Smooth muscle cell (in vitro differentiated cells): Measurements from ENCODE around the gene PPIB. TPM values are rescaled to one million over a fixed set of nuclear protein-coding genes. Genes with fewer than 3 reads are reported as not detected.

Experiments
- DNase-seq: peaks from one replicate; lab custom pipeline; 2025; ENCODE audit not compliant: unreplicated experiment; lab: John Stamatoyannopoulos, UW
- H2AFZ ChIP-seq: fragments of 200-600 bp; sonication (generic); 2 replicates; pipeline ENCODE4 v1.6.0; 2016; ENCODE audit warnings: antibody characterized with exemption, low read depth, mild to moderate bottlenecking
- H3F3A ChIP-seq: fragments of 200-600 bp; sonication (generic); 2 replicates; pipeline ENCODE4 v1.6.0; 2017; ENCODE audit warnings: antibody characterized with exemption, low read depth
- H3K27ac ChIP-seq: fragments of 200-600 bp; sonication (generic); 2 replicates; pipeline ENCODE4 v1.5.1; 2016; ENCODE audit warnings: low read depth, mild to moderate bottlenecking
- H3K27me3 ChIP-seq: fragments of 200-600 bp; sonication (generic); 2 replicates; pipeline ENCODE4 v1.6.1; 2016; ENCODE audit warnings: low read depth, mild to moderate bottlenecking
- H3K36me3 ChIP-seq: fragments of 200-600 bp; sonication (generic); 2 replicates; pipeline ENCODE4 v1.5.1; 2016; ENCODE audit warnings: low read depth
- H3K4me1 ChIP-seq: fragments of 200-600 bp; sonication (generic); 2 replicates; pipeline ENCODE4 v1.5.1; 2016; ENCODE audit warnings: low read depth
- H3K4me2 ChIP-seq: fragments of 200-600 bp; sonication (generic); 2 replicates; pipeline ENCODE4 v1.6.0; 2016; ENCODE audit warnings: mild to moderate bottlenecking
- H3K4me3 ChIP-seq: fragments of 200-600 bp; sonication (generic); 2 replicates; pipeline ENCODE4 v1.5.1; 2016; ENCODE audit warnings: mild to moderate bottlenecking
- H3K79me2 ChIP-seq: fragments of 200-600 bp; sonication (generic); 2 replicates; pipeline ENCODE4 v1.6.0; 2016; ENCODE audit warnings: low read depth, mild to moderate bottlenecking
- H3K9ac ChIP-seq: fragments of 200-600 bp; sonication (generic); 2 replicates; pipeline ENCODE4 v1.6.0; 2016; ENCODE audit warnings: low read depth
- H3K9me3 ChIP-seq: fragments of 200-600 bp; sonication (generic); replicated peaks from 2 replicates; pipeline ENCODE4 v1.5.1; 2016; ENCODE audit warnings: low read depth
- H4K20me1 ChIP-seq: fragments of 200-600 bp; sonication (generic); 2 replicates; pipeline ENCODE4 v1.6.0; 2016; ENCODE audit warnings: low read depth
- CTCF ChIP-seq: fragments of 200-600 bp; sonication (generic); IDR thresholded peaks from 2 replicates; pipeline ENCODE4 v1.5.1; 2017; ENCODE audit warnings: borderline replicate concordance, mild to moderate bottlenecking, antibody characterized with exemption; ENCODE audit not compliant: insufficient read depth, poor library complexity, severe bottlenecking
- WGBS: methylation state at CpG from one replicate; pipeline ENCODE4 v1.1.7; 2016; ENCODE audit warnings: low lambda C conversion rate; 5-methylcytosine and 5-hydroxymethylcytosine counted together
- polyA plus RNA-seq: library from polyadenylated mRNA; unstranded; fragments of >200 nt; fragmentation: Nextera tagmentation; extraction: Ambion mirVana; gene quantifications from 2 replicates; pipeline ENCODE4 v1.2.1, GENCODE V29; 2016
- total RNA-seq: library from RNA; depleted of rRNA; stranded (reverse); fragments of >200 nt; gene quantifications from 2 replicates; pipeline ENCODE4 v1.2.3, GENCODE V29; 2014

PPIB gene
- total and polyA plus RNA-seq, 2 experiments from 2014 or later: 880 to 1,897 TPM

- no peak overlapping the region for H2AFZ ChIP-seq
- no peaks in the 10 kb centered on the region for H4K20me1 ChIP-seq
- no peak for DNase-seq
- H3K4me2 ChIP-seq: no peak overlapping the region
- H3K27me3 ChIP-seq: no peaks in the 10 kb centered on the region
- no peak overlapping the region for H3K9ac ChIP-seq
- H3K4me1 ChIP-seq: no peaks in the 10 kb centered on the region
- H3K4me3 ChIP-seq: no peak overlapping the region
- WGBS: 69% methylated on average over 3 of the region's 3 CpGs
- TF ChIP-seq CTCF: peak; percentile 54
- H3F3A ChIP-seq: no peaks in the 10 kb centered on the region
- H3K36me3 ChIP-seq: no peaks in the 10 kb centered on the region
- no peaks in the 10 kb centered on the region for H3K79me2 ChIP-seq
- no peaks in the 10 kb centered on the region for H3K9me3 ChIP-seq
- no peak overlapping the region for H3K27ac ChIP-seq
Observed at GRCh38 chr15:64209680-64210334, 47.0 kb upstream of the PPIB start.

- DNase-seq: no peak
- H3F3A ChIP-seq: no peaks in the 10 kb centered on the region
Observed at GRCh38 chr15:64205202-64205601, 42.4 kb upstream of the PPIB start.

DNA sequence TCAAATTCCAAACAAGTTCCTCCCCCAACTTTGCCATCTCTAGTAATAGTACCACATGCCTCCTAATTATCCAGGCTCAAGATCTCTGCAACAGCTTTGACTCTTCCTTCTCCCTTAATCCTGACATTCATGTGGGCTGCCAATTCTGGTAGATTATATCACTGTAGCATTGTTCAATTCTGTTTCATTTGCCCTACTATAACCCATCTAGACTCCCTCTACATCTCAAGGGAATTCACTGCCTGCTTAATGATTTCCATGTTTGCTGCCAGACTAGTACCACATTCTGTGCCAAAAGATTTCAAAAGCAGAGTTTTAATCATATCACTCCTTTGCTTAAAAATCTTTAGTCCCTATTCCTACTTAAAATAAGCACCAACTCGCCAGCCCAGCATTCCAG, 34.6 kb upstream of the PPIB start:
- Histone ChIP-seq H3F3A (no peaks in the 10 kb centered on the region), H3K79me2 (no peaks in the 10 kb centered on the region), H3K27ac (no peak overlapping the region), H3K27me3 (no peaks in the 10 kb centered on the region), H3K36me3 (no peaks in the 10 kb centered on the region), H3K4me2 (no peak overlapping the region), H4K20me1 (no peaks in the 10 kb centered on the region), H3K4me1 (peaks cover 2% of the 10 kb centered on the region), H2AFZ (no peak overlapping the region), H3K9ac (no peak overlapping the region), H3K4me3 (no peak overlapping the region), H3K9me3 (no peaks in the 10 kb centered on the region)
- no peak for DNase-seq
- 93% methylated on average over 1 of the region's 1 CpG for WGBS
- TF ChIP-seq CTCF: no peak

More at GRCh38 chr15:64205202-64205601, 42.4 kb upstream of the PPIB start:
- Histone ChIP-seq H3K4me1 (no peaks in the 10 kb centered on the region), H3K27ac (no peak overlapping the region), H3K36me3 (peaks cover 2% of the 10 kb centered on the region), H3K4me3 (no peak overlapping the region), H4K20me1 (no peaks in the 10 kb centered on the region), H3K27me3 (no peaks in the 10 kb centered on the region), H3K9me3 (no peaks in the 10 kb centered on the region), H3K9ac (no peak overlapping the region), H3K4me2 (no peak overlapping the region), H2AFZ (no peak overlapping the region), H3K79me2 (no peaks in the 10 kb centered on the region)
- TF ChIP-seq CTCF: no peak

DNA sequence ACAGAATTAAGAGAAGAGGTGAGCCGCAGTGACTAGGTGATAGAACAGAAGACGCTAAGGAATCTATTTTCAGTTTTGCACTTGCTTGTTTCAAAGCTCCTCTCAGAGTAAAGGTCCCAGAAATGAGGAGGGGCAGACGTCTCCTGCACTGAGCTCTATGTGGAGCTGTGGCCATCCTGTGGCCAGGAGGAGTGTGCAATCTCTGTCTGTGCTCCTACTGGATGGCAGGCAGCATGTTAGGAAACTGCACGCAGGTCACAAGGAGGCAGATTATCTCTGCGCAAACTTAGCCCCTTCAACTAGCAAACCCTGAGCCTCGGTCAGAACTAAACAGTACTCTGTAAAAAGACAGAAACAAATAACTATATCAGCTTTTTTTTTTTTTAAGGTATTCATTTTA, 31.1 kb upstream of the PPIB start:
- Histone ChIP-seq H3K36me3 (no peaks in the 10 kb centered on the region), H3F3A (no peaks in the 10 kb centered on the region), H3K79me2 (no peaks in the 10 kb centered on the region), H3K4me1 (peaks cover 12% of the 10 kb centered on the region), H4K20me1 (no peaks in the 10 kb centered on the region), H3K9ac (no peak overlapping the region), H3K9me3 (no peaks in the 10 kb centered on the region), H2AFZ (no peak overlapping the region), H3K27ac (no peak overlapping the region), H3K4me3 (no peak overlapping the region), H3K4me2 (no peak overlapping the region), H3K27me3 (no peaks in the 10 kb centered on the region)
- DNase-seq: no peak
- WGBS: 89% methylated on average over 6 of the region's 6 CpGs
- TF ChIP-seq CTCF: no peak
